ENCODE data around the gene DACH2. TPM values are rescaled to one million over a fixed set of nuclear protein-coding genes. Genes with fewer than 3 reads are reported as not detected.
A peak's percentile ranks its signal among the peaks of the same experiment; 100 is the strongest.

DACH2 gene
- 0.99 and 1.0 TPM in 2 replicates for total RNA-seq (2021)
- long read RNA-seq: 0 reads

- Mint-ChIP-seq H3K36me3 (ENCODE audit: insufficient read depth in 1 of 3, low read depth in 3 of 3) (no peaks in the 10 kb centered on the region; a peak in 1 of 7 replicates), H3K9me3 (peaks cover 0 to 24% of the 10 kb centered on the region in 2 experiments; a peak in 4 of 5 replicates), H3K4me1 (peaks cover 28 to 32% of the 10 kb centered on the region in 2 experiments), H3K4me3 (peak within 1 kb of the TSS; percentile 80 to 92), H3K27ac (peak within 1 kb of the TSS in 1 of 3 experiments; percentile 17; a peak in 1 of 7 replicates), H3K27me3 (ENCODE audit: low read depth) (peaks cover 62% of the 10 kb centered on the region)
- no peak within 1 kb of the TSS for H3K23ac ChIP-seq (ENCODE audit: insufficient read length, low read depth, low read length)
- H2BK20ac ChIP-seq (ENCODE audit: low read depth, low read length, poor library complexity, severe bottlenecking): no peak within 1 kb of the TSS
- no peaks in the 10 kb centered on the region for H3K9me3 ChIP-seq (ENCODE audit: control insufficient read depth, low read depth, low read length)
- no CpG with 5 or more reads among the region's 34 CpGs for WGBS (ENCODE audit: extremely low coverage, insufficient read length, low lambda C conversion rate)
- H3K4ac ChIP-seq (ENCODE audit: low read depth, low read length): no peak within 1 kb of the TSS
- peaks cover 19% of the 10 kb centered on the region for H3K27me3 ChIP-seq (ENCODE audit: insufficient read depth, low read length)
- H2BK15ac ChIP-seq (ENCODE audit: low read depth, low read length): no peak within 1 kb of the TSS
- H4K91ac ChIP-seq (ENCODE audit: insufficient read length, low read depth, low read length): no peak within 1 kb of the TSS
- no peak within 1 kb of the TSS for H3K27ac ChIP-seq (ENCODE audit: insufficient read length, low read depth, low read length)
- no peak within 1 kb of the TSS for H3K56ac ChIP-seq (ENCODE audit: insufficient read length, low read depth, low read length)
- peak within 1 kb of the TSS; percentile 52 for H2AFZ ChIP-seq (ENCODE audit: low read length)
- no peaks in the 10 kb centered on the region for H4K20me1 ChIP-seq (ENCODE audit: control insufficient read depth, insufficient read depth, insufficient read length)
- no peak within 1 kb of the TSS for H3T11ph ChIP-seq (ENCODE audit: low read length)
- peaks cover 20% of the 10 kb centered on the region for H3K23me2 ChIP-seq (ENCODE audit: insufficient read length, low read depth, low read length, poor library complexity, severe bottlenecking)
- H2AK5ac ChIP-seq (ENCODE audit: insufficient read length, low read length): no peak within 1 kb of the TSS
- H2BK12ac ChIP-seq (ENCODE audit: insufficient read length, low read depth, low read length): no peak within 1 kb of the TSS
- no peak for TF ChIP-seq CTCF (conservative IDR thresholded peaks at IDR 0.05)
- H3K4me1 ChIP-seq (ENCODE audit: insufficient read depth, low read length): no peaks in the 10 kb centered on the region; the same call in 1 of the 2 replicates
- no peak within 1 kb of the TSS for H3K18ac ChIP-seq (ENCODE audit: insufficient read length, low read depth, low read length)
- H3K79me2 ChIP-seq (ENCODE audit: insufficient read depth, low read length): no peaks in the 10 kb centered on the region
- peak within 1 kb of the TSS; percentile 23 for H3K9ac ChIP-seq (ENCODE audit: extremely low read depth, insufficient read length, low read length)
- no peak within 1 kb of the TSS for H2BK5ac ChIP-seq (ENCODE audit: insufficient read length, low read length)
- H4K8ac ChIP-seq (replicated peaks; ENCODE audit: insufficient read length, low read depth, low read length): no peak within 1 kb of the TSS
- H4K5ac ChIP-seq (ENCODE audit: insufficient read length, low read depth, low read length): no peak within 1 kb of the TSS
- H3K14ac ChIP-seq (ENCODE audit: insufficient read depth, low read length): no peak within 1 kb of the TSS
- H2BK120ac ChIP-seq (ENCODE audit: low read depth, low read length, poor library complexity, severe bottlenecking): no peak within 1 kb of the TSS
- H3K4me2 ChIP-seq (ENCODE audit: insufficient read depth, insufficient read length, low read length): peak within 1 kb of the TSS; percentile 94
- no peaks in the 10 kb centered on the region for H3K79me1 ChIP-seq (ENCODE audit: insufficient read depth, low read depth, low read length, poor library complexity, severe bottlenecking)
- peak; percentile 92 for DNase-seq
These were observed at the start of gene DACH2 for GRCh38 chrX:86148024-86148511. DACH2 (plus strand) TSS chrX:86148451.
